HUES64 (cell line): Measurements from ENCODE around the gene XRCC5.

Experiments
- H3K27ac ChIP-seq: 2 replicates; pipeline ENCODE4 v1.7.0; 2013; ENCODE audit warnings: low read depth, low read length, inconsistent platforms
- H3K27me3 ChIP-seq: 2 replicates; pipeline ENCODE4 v1.6.1; 2013; ENCODE audit warnings: mild to moderate bottlenecking, low read length; ENCODE audit not compliant: insufficient read depth
- H3K36me3 ChIP-seq: 2 replicates; pipeline ENCODE4 v1.6.1; 2013; ENCODE audit warnings: mild to moderate bottlenecking, low read length; ENCODE audit not compliant: insufficient read depth
- H3K4me1 ChIP-seq: 2 replicates; pipeline ENCODE4 v1.6.1; 2013; ENCODE audit warnings: mild to moderate bottlenecking, low read length, moderate library complexity; ENCODE audit not compliant: insufficient read depth
- H3K4me3 ChIP-seq: 2 replicates; pipeline ENCODE4 v1.5.1; 2013; ENCODE audit warnings: mild to moderate bottlenecking, low read length, moderate library complexity
- H3K9ac ChIP-seq: 2 replicates; pipeline ENCODE4 v1.6.1; 2013; ENCODE audit warnings: mild to moderate bottlenecking, low read depth, low read length
- H3K9me3 ChIP-seq: 2 replicates; pipeline ENCODE4 v1.6.1; 2013; ENCODE audit warnings: low read depth, low read length; ENCODE audit not compliant: insufficient read depth
- WGBS: fragments of 150-250, 120-280 bp; methylation state at CpG from one replicate; pipeline ENCODE4 v1.1.7; 2013; ENCODE audit warnings: missing lambda C conversion rate; 5-methylcytosine and 5-hydroxymethylcytosine counted together

Gene XRCC5

GRCh38 chr2:216217904-216218260 is 108.7 kb downstream of the XRCC5 start:
- Histone ChIP-seq H3K4me3 (no peak overlapping the region), H3K9me3 (no peaks in the 10 kb centered on the region), H3K9ac (no peak overlapping the region), H3K27ac (no peak overlapping the region), H3K4me1 (no peaks in the 10 kb centered on the region), H3K36me3 (no peaks in the 10 kb centered on the region), H3K27me3 (no peaks in the 10 kb centered on the region)
- 93% methylated on average over 2 of the region's 2 CpGs for WGBS

- H3K9ac ChIP-seq = no peak overlapping the region
- no peak overlapping the region for H3K27ac ChIP-seq
- 93% methylated on average over 6 of the region's 6 CpGs for WGBS
- H3K9me3 ChIP-seq = no peaks in the 10 kb centered on the region
- H3K4me1 ChIP-seq = no peaks in the 10 kb centered on the region
- H3K4me3 ChIP-seq = no peak overlapping the region
- no peaks in the 10 kb centered on the region for H3K27me3 ChIP-seq
- no peaks in the 10 kb centered on the region for H3K36me3 ChIP-seq
Observed at GRCh38 chr2:216219861-216220260, 110.7 kb downstream of the XRCC5 start.

- Histone ChIP-seq H3K27me3 (no peaks in the 10 kb centered on the region), H3K36me3 (no peaks in the 10 kb centered on the region), H3K4me3 (no peak overlapping the region), H3K9me3 (no peaks in the 10 kb centered on the region), H3K4me1 (no peaks in the 10 kb centered on the region), H3K27ac (no peak overlapping the region), H3K9ac (no peak overlapping the region)
- 86% methylated on average over 4 of the region's 4 CpGs for WGBS
Observed at GRCh38 chr2:216220976-216221375, 111.8 kb downstream of the XRCC5 start.

- 61% methylated on average over 1 of the region's 1 CpG for WGBS
Observed at GRCh38 chr2:216221811-216222210, 112.7 kb downstream of the XRCC5 start.

GRCh38 chr2:216222650-216223352 is 113.7 kb downstream of the XRCC5 start:
- H3K9me3 ChIP-seq = no peaks in the 10 kb centered on the region
- H3K4me3 ChIP-seq = no peak overlapping the region
- no peak overlapping the region for H3K9ac ChIP-seq
- H3K27ac ChIP-seq = no peak overlapping the region
- no peaks in the 10 kb centered on the region for H3K27me3 ChIP-seq
- no peaks in the 10 kb centered on the region for H3K4me1 ChIP-seq
- no peaks in the 10 kb centered on the region for H3K36me3 ChIP-seq
- 77% methylated on average over 4 of the region's 4 CpGs for WGBS

More at GRCh38 chr2:216221811-216222210, 112.7 kb downstream of the XRCC5 start:
- Histone ChIP-seq H3K9ac (no peak overlapping the region), H3K9me3 (no peaks in the 10 kb centered on the region), H3K4me3 (no peak overlapping the region), H3K4me1 (no peaks in the 10 kb centered on the region), H3K36me3 (no peaks in the 10 kb centered on the region), H3K27me3 (no peaks in the 10 kb centered on the region), H3K27ac (no peak overlapping the region)

- H3K27ac ChIP-seq = no peak overlapping the region
- H3K4me3 ChIP-seq = no peak overlapping the region
- no peaks in the 10 kb centered on the region for H3K36me3 ChIP-seq
- H3K4me1 ChIP-seq = no peaks in the 10 kb centered on the region
- H3K9me3 ChIP-seq = no peaks in the 10 kb centered on the region
- no peak overlapping the region for H3K9ac ChIP-seq
- H3K27me3 ChIP-seq = no peaks in the 10 kb centered on the region
- 94% methylated on average over 1 of the region's 1 CpG for WGBS
Observed at GRCh38 chr2:216224388-216224787, 115.2 kb downstream of the XRCC5 start.

- H3K4me1 ChIP-seq = no peaks in the 10 kb centered on the region
- no peak overlapping the region for H3K4me3 ChIP-seq
- H3K27me3 ChIP-seq = no peaks in the 10 kb centered on the region
- H3K9me3 ChIP-seq = peaks cover 7% of the 10 kb centered on the region; the same call in 1 of the 2 replicates
- no peak overlapping the region for H3K9ac ChIP-seq
- no peak overlapping the region for H3K27ac ChIP-seq
- WGBS = 84% methylated on average over 4 of the region's 5 CpGs
- no peaks in the 10 kb centered on the region for H3K36me3 ChIP-seq
Observed at GRCh38 chr2:216229277-216229914, 120.2 kb downstream of the XRCC5 start.

GRCh38 chr2:216231867-216232266 is 122.7 kb downstream of the XRCC5 start:
- WGBS = 0% methylated on average over 1 of the region's 1 CpG
- H3K9ac ChIP-seq = no peak overlapping the region
- no peak overlapping the region for H3K27ac ChIP-seq
- no peaks in the 10 kb centered on the region for H3K27me3 ChIP-seq
- no peaks in the 10 kb centered on the region for H3K4me1 ChIP-seq
- H3K9me3 ChIP-seq = peaks cover 7% of the 10 kb centered on the region; the same call in 1 of the 2 replicates
- H3K36me3 ChIP-seq = no peaks in the 10 kb centered on the region
- no peak overlapping the region for H3K4me3 ChIP-seq

- Histone ChIP-seq H3K27me3 (no peaks in the 10 kb centered on the region), H3K4me3 (no peak overlapping the region), H3K9ac (no peak overlapping the region), H3K27ac (no peak overlapping the region), H3K36me3 (no peaks in the 10 kb centered on the region), H3K9me3 (peaks cover 7% of the 10 kb centered on the region; the same call in 1 of the 2 replicates), H3K4me1 (no peaks in the 10 kb centered on the region)
- 100% methylated on average over 1 of the region's 1 CpG for WGBS
Observed at GRCh38 chr2:216232721-216233120, 123.6 kb downstream of the XRCC5 start.

GRCh38 chr2:216233281-216233995 is 124.3 kb downstream of the XRCC5 start:
- 91% methylated on average over 4 of the region's 4 CpGs for WGBS
- Histone ChIP-seq H3K4me3 (no peak overlapping the region), H3K36me3 (no peaks in the 10 kb centered on the region), H3K9me3 (peaks cover 7% of the 10 kb centered on the region; the same call in 1 of the 2 replicates), H3K27ac (no peak overlapping the region), H3K27me3 (no peaks in the 10 kb centered on the region), H3K4me1 (no peaks in the 10 kb centered on the region), H3K9ac (no peak overlapping the region)

GRCh38 chr2:216234106-216234505 is 125.0 kb downstream of the XRCC5 start:
- peaks cover 7% of the 10 kb centered on the region; the same call in 1 of the 2 replicates for H3K9me3 ChIP-seq
- no peak overlapping the region for H3K4me3 ChIP-seq
- WGBS = 93% methylated on average over 3 of the region's 3 CpGs
- no peaks in the 10 kb centered on the region for H3K27me3 ChIP-seq
- H3K9ac ChIP-seq = no peak overlapping the region
- no peaks in the 10 kb centered on the region for H3K4me1 ChIP-seq
- no peaks in the 10 kb centered on the region for H3K36me3 ChIP-seq
- H3K27ac ChIP-seq = no peak overlapping the region
